Prostate gland (tissue), 2 donors: ENCODE data around the gene HMMR. TPM values are rescaled to one million over a fixed set of nuclear protein-coding genes. Genes with fewer than 3 reads are reported as not detected.
"Not testable (repeated sequence)": the region's sequence is repeated elsewhere in the genome, so short reads cannot be mapped to it uniquely, and the experiment has no call there.

Source experiments
- DNase-seq: peaks from one replicate; pipeline ENCODE4 v3.0.0-alpha.2; 2019; ENCODE audit warnings: low spot score
- H3K27ac ChIP-seq, 2 donors: fragments of 200-600 bp; sonication (generic); 2 replicates each; pipeline ENCODE4 v1.5.1; 2017 to 2019
- H3K27me3 ChIP-seq: fragments of 200-600 bp; sonication (generic); replicated peaks from 2 replicates; pipeline ENCODE4 v1.5.1; 2019; ENCODE audit not compliant: insufficient read depth
- H3K36me3 ChIP-seq, 2 donors: fragments of 200-600 bp; sonication (generic); 1 replicate in 1 of 2; 2 replicates in 1 of 2; pipeline versions ENCODE4 v1.5.1 to v1.8.1; 2017 to 2019
- H3K4me1 ChIP-seq: fragments of 200-600 bp; sonication (generic); replicated peaks from 2 replicates; pipeline ENCODE4 v1.5.1; 2019
- H3K4me3 ChIP-seq, 2 donors: fragments of 200-600 bp; sonication (generic); 2 replicates each; pipeline ENCODE4 v1.5.1; 2017 to 2019
- H3K9me3 ChIP-seq: fragments of 200-600 bp; sonication (generic); 2 replicates; pipeline ENCODE4 v1.5.1; 2017
- CTCF ChIP-seq, 4 experiments: fragments of 200-600 bp in 2 of 4; fragments of 450-650 bp in 2 of 4; sonication (generic) in 2 of 4; IDR thresholded peaks; 1 replicate in 3 of 4; 2 replicates in 1 of 4; pipeline ENCODE4 v1.5.1; 2016 to 2019; ENCODE audit warnings: antibody characterized with exemption in 4 of 4, mild to moderate bottlenecking in 2 of 4, moderate library complexity in 2 of 4
- POLR2A ChIP-seq: fragments of 450-650 bp; IDR thresholded peaks from one replicate; pipeline ENCODE4 v1.6.1; 2016; ENCODE audit warnings: antibody characterized with exemption, mild to moderate bottlenecking
- POLR2AphosphoS5 ChIP-seq: sonication (generic); formaldehyde crosslinking; IDR thresholded peaks from one replicate; pipeline ENCODE4 v1.6.1; 2017; ENCODE audit warnings: antibody characterized with exemption
- WGBS: methylation state at CpG from one replicate; pipeline ENCODE4 v1.1.5; 2018; 5-methylcytosine and 5-hydroxymethylcytosine counted together
- intact Hi-C: fragments of 100-400 bp; cut with DNase I; formaldehyde crosslinking; loops from one replicate; pipeline ENCODE4 v1.14.2; 2022
- small RNA-seq, 2 donors: library from RNA; depleted of rRNA; stranded (forward); fragments of <200 nt; gene quantifications; one replicate each; pipeline ENCODE3, GENCODE V24; 2016
- total RNA-seq, 2 donors: library from RNA; depleted of rRNA; stranded (reverse); fragments of >200 nt; gene quantifications; one replicate each; pipeline ENCODE4 v1.1.0, GENCODE V29; 2016

HMMR gene
- total RNA-seq, 2 donors from 2014 or later, result 1.7 to 1.8 TPM

DNA sequence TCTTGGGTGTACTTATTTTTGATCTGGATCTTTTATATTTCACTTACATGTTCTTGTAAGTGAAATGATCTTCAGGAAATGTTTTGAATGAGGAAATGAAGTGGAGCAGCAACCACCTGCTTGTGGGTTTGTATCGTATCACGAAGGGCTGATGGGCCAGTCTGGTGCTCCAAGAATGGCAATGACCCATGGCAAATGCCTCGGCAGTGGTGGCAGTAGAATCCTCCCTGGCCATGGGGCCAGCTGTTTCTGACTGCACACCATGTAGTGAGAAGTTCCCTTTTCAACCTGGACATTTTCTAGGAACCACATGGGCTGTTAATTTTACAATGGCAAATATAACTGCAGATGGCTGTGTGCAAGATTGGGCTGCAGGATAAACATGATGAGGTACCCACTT is 74.9 kb downstream of the HMMR start:
- no peaks in the 10 kb centered on the region for H3K4me1 ChIP-seq
- H3K36me3 ChIP-seq, result no peaks in the 10 kb centered on the region
- TF ChIP-seq POLR2AphosphoS5, result no peak
- no peak for TF ChIP-seq CTCF (IDR thresholded peaks at IDR 0.05)
- TF ChIP-seq POLR2A, result no peak
- WGBS, result 74% methylated on average over 3 of the region's 3 CpGs
- H3K27me3 ChIP-seq, result no peaks in the 10 kb centered on the region
- intact Hi-C loops, result no loop called here
- H3K4me3 ChIP-seq, result no peak overlapping the region
- H3K27ac ChIP-seq, result no peak overlapping the region
- no peak for DNase-seq
- H3K9me3 ChIP-seq, result no peaks in the 10 kb centered on the region

DNA sequence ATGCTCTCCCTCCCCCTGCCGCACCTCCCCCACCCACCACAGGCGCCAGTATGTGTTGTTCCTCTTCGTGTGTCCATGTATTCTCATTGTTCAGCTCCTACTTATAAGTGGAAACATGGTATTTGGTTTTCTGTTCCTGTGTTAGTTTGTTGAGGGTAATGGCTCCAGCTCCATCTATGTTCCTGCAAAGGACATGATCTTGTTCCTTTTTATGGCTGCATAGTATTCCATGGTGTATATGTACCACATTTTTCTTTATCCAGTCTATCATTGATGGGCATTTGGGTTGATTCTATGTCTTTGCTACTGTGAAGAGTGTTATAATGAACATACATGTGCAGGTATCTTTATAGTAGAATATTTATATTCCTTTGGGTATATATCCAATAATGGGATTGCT is 76.0 kb downstream of the HMMR start:
- H3K27me3 ChIP-seq, H3K4me1 ChIP-seq, intact Hi-C loops, H3K36me3 ChIP-seq, H3K4me3 ChIP-seq, H3K9me3 ChIP-seq, H3K27ac ChIP-seq, DNase-seq: not testable (repeated sequence)
- 96% methylated on average over 3 of the region's 3 CpGs for WGBS

DNA sequence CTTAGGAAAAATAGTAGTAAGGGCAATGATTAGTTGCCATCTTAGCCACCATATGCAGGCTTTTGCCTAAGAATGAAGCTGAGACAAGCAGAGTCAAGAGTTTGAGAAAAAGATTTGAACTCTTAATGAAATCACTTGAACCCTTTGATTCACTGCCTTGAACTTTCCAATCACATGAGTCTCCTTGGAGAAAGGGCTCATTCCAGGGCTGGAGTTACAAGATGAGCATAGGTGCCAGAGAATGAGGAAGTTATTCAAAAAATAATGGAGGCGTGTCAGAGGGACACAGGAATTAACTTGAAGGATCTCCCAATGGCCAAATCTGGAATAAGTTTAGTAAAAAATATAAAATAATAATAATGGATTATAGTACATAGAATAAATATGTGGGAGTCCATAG is 80.3 kb downstream of the HMMR start:
- intact Hi-C loops, result no loop called here
- no peaks in the 10 kb centered on the region for H3K4me1 ChIP-seq

More for the DNA sequence above, 80.3 kb downstream of the HMMR start:
- no peaks in the 10 kb centered on the region for H3K9me3 ChIP-seq
- WGBS, result 71% methylated on average over 1 of the region's 1 CpG
- DNase-seq, result no peak
- no peaks in the 10 kb centered on the region for H3K36me3 ChIP-seq
- no peak overlapping the region for H3K4me3 ChIP-seq
- no peaks in the 10 kb centered on the region for H3K27me3 ChIP-seq
- TF ChIP-seq POLR2AphosphoS5, result no peak
- no peak for TF ChIP-seq POLR2A
- no peak for TF ChIP-seq CTCF (IDR thresholded peaks at IDR 0.05)
- no peak overlapping the region for H3K27ac ChIP-seq

Small RNAs within 50 kb of the gene (small RNA-seq; reads per million reads assigned to genes)
- gene AC008723.1, result 0 reads per million in 2 donors

Other genes starting within 250 kb of the HMMR start
- gene CCNG1, start 23.0 kb upstream of the HMMR start, total RNA-seq, result 100 to 1,000 TPM; 107 to 181 TPM
- gene NUDCD2, start 530 bp upstream of the HMMR start, total RNA-seq, result 1 to 10 TPM; 8.0 to 8.6 TPM
- gene MAT2B, start 45.0 kb downstream of the HMMR start, total RNA-seq, result 10 to 100 TPM; 53.9 to 68.5 TPM